Neural progenitor cell (in vitro differentiated cells): ENCODE measurements around the gene DCUN1D3.

Experiments used
- EZH2 ChIP-seq: fragments of 200-600 bp; sonication (generic); IDR thresholded peaks from 2 replicates; pipeline ENCODE4 v1.6.1; 2017; ENCODE audit warnings: antibody characterized with exemption, mild to moderate bottlenecking, moderate library complexity
- TF ChIP-seq, protein P1 (sequence below): fragments of 200-600 bp; sonication (generic); IDR thresholded peaks from 2 replicates; pipeline ENCODE4 v1.5.1; 2017; ENCODE audit warnings: antibody characterized with exemption, mild to moderate bottlenecking

DNA sequence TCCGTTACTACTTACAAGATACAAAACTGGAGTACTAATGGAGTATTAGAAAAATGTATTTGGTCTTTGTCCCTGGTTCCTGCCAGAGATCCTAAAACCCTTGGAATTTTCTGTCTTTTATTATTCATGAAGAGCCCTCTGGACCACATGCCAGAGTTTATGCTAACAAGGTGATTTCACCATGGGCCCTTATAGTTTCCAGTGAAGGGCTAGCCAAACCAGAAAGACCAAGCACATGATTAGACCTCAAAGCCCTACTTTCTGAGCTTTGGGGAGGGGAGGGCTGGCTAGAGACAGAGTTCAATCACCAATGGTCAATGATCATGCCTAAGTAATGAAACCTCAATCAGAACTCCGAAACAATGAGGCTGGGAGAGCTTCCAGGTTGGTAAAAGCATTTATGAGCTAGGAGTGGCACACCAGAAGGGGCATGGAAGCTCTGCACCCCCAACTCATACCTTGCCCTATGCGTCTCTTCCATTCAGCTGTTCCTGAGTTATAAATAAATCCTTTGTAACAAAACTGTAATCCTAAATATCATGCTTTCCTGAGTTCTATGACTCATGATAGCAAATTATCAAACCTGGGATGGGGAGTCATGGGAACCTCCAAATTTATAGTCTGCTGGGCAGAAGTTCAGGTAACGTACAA, 10.4 kb downstream of the DCUN1D3 start:
- TF ChIP-seq, protein P1, sequence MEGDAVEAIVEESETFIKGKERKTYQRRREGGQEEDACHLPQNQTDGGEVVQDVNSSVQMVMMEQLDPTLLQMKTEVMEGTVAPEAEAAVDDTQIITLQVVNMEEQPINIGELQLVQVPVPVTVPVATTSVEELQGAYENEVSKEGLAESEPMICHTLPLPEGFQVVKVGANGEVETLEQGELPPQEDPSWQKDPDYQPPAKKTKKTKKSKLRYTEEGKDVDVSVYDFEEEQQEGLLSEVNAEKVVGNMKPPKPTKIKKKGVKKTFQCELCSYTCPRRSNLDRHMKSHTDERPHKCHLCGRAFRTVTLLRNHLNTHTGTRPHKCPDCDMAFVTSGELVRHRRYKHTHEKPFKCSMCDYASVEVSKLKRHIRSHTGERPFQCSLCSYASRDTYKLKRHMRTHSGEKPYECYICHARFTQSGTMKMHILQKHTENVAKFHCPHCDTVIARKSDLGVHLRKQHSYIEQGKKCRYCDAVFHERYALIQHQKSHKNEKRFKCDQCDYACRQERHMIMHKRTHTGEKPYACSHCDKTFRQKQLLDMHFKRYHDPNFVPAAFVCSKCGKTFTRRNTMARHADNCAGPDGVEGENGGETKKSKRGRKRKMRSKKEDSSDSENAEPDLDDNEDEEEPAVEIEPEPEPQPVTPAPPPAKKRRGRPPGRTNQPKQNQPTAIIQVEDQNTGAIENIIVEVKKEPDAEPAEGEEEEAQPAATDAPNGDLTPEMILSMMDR: no peak
- TF ChIP-seq EZH2: no peak
